Breast epithelium (tissue), 4 donors: ENCODE data around the gene KRTAP5-5. TPM values are rescaled to one million over a fixed set of nuclear protein-coding genes. Genes with fewer than 3 reads are reported as not detected.

ENCODE experiments used
- DNase-seq, 2 donors: peaks; one replicate each; pipeline ENCODE4 v3.0.0-alpha.2; 2019; ENCODE audit warnings: low spot score in 2 of 2
- H3K27ac ChIP-seq, 2 donors: fragments of 200-600 bp; sonication (generic) in 1 of 2; one replicate each; pipeline ENCODE4 v1.5.1; 2016 to 2019; ENCODE audit warnings: mild to moderate bottlenecking in 1 of 2
- H3K27me3 ChIP-seq, 2 donors: fragments of 200-600 bp; sonication (generic) in 1 of 2; one replicate each; pipeline versions ENCODE4 v1.5.1 to v1.6.0; 2017 to 2019; ENCODE audit warnings: control low read depth in 1 of 2, mild to moderate bottlenecking in 1 of 2
- H3K36me3 ChIP-seq: fragments of 200-600 bp; one replicate; pipeline ENCODE4 v1.5.1; 2019
- H3K4me1 ChIP-seq, 2 donors: fragments of 200-600 bp; sonication (generic); one replicate each; pipeline ENCODE4 v1.5.1; 2016 to 2019; ENCODE audit warnings: control low read depth in 1 of 2
- H3K4me3 ChIP-seq, 3 donors: fragments of 200-600 bp; sonication (generic); 1 replicate in 2 of 3; 2 replicates in 1 of 3; pipeline ENCODE4 v1.5.1; 2016 to 2019; ENCODE audit warnings: mild to moderate bottlenecking in 3 of 3, moderate library complexity in 2 of 3
- H3K9me3 ChIP-seq, 2 donors: fragments of 200-600 bp; sonication (generic) in 1 of 2; one replicate each; pipeline ENCODE4 v1.5.1; 2016 to 2019; ENCODE audit warnings: control low read depth in 1 of 2
- POLR2A ChIP-seq: fragments of 450-650 bp; IDR thresholded peaks from one replicate; pipeline ENCODE4 v1.6.1; 2016; ENCODE audit warnings: antibody characterized with exemption, mild to moderate bottlenecking, moderate library complexity
- POLR2AphosphoS5 ChIP-seq, 3 donors: sonication (generic); formaldehyde crosslinking; IDR thresholded peaks; one replicate each; pipeline ENCODE4 v1.6.1; 2017; ENCODE audit warnings: antibody characterized with exemption in 3 of 3
- intact Hi-C: fragments of 100-400 bp; cut with DNase I; formaldehyde crosslinking; loops from one replicate; pipeline ENCODE4 v1.15.1; 2023; ENCODE audit warnings: low total_unique reads
- total RNA-seq, 3 donors: library from RNA; depleted of rRNA; stranded (reverse); fragments of >200 nt; gene quantifications; one replicate each; pipeline ENCODE4 v1.1.0, GENCODE V29; 2016
- TF ChIP-seq, protein P1 (sequence below), 3 donors: fragments of 450-650 bp; IDR thresholded peaks; one replicate each; pipeline ENCODE4 v1.5.1; 2016 to 2017; ENCODE audit warnings: antibody characterized with exemption in 3 of 3, mild to moderate bottlenecking in 3 of 3, moderate library complexity in 3 of 3

KRTAP5-5 gene
- total RNA-seq, 3 donors from 2014 or later: not detected

DNA sequence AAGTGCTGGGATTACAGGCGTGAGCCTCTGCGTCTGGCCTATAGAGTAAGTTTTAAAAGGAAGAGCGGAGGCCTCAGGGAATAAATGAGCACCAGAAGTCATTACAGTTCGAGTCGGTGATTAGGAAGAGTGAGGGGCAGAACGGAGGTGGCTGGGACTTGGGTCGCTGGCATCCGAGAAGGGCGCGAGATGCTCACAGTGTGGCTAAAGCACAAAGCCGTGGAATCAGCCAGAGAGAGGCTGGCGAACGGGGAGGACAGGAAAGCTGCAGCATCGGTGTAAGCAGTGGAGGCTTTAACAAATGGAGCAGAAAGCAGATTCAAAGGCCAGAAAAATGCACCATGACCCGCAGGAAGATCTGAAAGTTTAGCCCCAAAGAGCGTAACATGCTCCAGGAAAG lies 5.0 kb upstream of the KRTAP5-5 start:
- no peaks in the 10 kb centered on the region for H3K9me3 ChIP-seq
- no peaks in the 10 kb centered on the region for H3K4me1 ChIP-seq
- peaks cover 0 to 11% of the 10 kb centered on the region in 2 donors for H3K27me3 ChIP-seq
- DNase-seq: no peak
- no peak overlapping the region for H3K27ac ChIP-seq
- H3K36me3 ChIP-seq: no peaks in the 10 kb centered on the region
- no peak overlapping the region for H3K4me3 ChIP-seq
- intact Hi-C loops: no loop called here
- TF ChIP-seq POLR2A (no peak), POLR2AphosphoS5 (IDR thresholded peaks at IDR 0.05) (no peak)
- TF ChIP-seq, protein P1, sequence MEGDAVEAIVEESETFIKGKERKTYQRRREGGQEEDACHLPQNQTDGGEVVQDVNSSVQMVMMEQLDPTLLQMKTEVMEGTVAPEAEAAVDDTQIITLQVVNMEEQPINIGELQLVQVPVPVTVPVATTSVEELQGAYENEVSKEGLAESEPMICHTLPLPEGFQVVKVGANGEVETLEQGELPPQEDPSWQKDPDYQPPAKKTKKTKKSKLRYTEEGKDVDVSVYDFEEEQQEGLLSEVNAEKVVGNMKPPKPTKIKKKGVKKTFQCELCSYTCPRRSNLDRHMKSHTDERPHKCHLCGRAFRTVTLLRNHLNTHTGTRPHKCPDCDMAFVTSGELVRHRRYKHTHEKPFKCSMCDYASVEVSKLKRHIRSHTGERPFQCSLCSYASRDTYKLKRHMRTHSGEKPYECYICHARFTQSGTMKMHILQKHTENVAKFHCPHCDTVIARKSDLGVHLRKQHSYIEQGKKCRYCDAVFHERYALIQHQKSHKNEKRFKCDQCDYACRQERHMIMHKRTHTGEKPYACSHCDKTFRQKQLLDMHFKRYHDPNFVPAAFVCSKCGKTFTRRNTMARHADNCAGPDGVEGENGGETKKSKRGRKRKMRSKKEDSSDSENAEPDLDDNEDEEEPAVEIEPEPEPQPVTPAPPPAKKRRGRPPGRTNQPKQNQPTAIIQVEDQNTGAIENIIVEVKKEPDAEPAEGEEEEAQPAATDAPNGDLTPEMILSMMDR (IDR thresholded peaks at IDR 0.05): no peak

DNA sequence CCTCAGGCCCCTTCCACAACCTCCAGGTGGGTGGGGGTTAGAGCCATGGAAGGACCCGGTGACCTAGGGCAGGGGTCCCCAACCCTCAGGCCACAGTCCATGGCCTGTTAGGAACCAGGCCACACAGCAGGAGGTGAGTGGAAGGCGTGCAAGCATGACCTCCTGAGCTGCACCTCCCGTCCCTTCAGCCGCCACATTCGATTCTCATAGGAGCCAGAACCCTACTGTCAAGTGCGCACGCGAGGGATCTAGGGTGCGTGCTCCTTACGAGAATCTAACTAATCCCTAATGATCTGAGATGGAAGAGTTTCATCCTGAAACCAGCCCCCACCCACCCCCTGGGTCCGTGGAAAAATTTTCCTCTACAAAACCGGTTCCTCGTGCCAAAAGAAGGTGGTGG lies 4.0 kb upstream of the KRTAP5-5 start:
- H3K36me3 ChIP-seq: no peaks in the 10 kb centered on the region
- TF ChIP-seq, protein P1 (IDR thresholded peaks at IDR 0.05): no peak
- TF ChIP-seq POLR2A (no peak), POLR2AphosphoS5 (IDR thresholded peaks at IDR 0.05) (no peak)
- no peak overlapping the region for H3K4me3 ChIP-seq
- no peaks in the 10 kb centered on the region for H3K4me1 ChIP-seq
- peaks cover 0 to 14% of the 10 kb centered on the region in 2 donors for H3K27me3 ChIP-seq
- intact Hi-C loops: no loop called here
- no peak for DNase-seq
- no peak overlapping the region for H3K27ac ChIP-seq
- no peaks in the 10 kb centered on the region for H3K9me3 ChIP-seq

DNA sequence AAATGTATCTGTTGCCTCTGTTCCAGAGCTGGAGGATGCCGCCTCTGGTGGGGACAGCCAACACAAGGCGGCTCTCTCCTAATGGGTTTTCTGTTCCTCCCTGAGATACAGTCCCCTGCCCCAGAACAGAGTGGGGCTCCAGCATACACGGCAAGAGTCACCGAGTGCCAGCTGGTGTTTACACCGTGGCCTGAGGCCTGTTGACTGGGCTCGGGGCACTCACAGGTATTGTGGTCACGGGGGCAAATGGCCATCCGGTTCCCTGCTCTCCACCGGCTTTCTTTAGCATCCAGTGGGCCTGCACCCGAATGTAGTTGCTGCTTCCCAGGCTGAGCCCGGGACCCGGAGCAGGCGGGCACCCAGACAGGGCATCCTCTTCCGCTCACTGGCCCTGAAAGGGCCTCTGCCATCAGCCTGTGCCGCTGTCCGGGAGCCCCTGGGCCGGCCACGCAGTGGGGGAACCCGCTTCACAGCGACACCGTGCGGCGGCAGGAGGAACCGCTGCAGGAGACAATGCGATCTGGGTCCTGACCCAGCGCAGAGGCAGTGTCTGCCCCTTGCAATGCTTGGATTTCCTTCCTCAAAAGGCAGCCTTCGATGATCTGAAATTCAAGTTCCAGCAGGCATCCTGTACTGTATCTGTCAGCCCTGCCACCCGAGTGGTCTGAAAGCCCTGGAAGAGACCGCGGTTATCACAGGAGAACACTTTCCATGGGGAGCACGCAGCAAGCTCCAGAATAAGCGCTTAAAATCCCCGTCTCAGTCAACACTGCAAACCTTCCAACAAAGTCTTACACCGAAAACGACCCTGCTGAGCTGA lies 859 bp upstream of the KRTAP5-5 start:
- no peaks in the 10 kb centered on the region for H3K36me3 ChIP-seq
- no peak for TF ChIP-seq POLR2A
- TF ChIP-seq POLR2AphosphoS5 (IDR thresholded peaks at IDR 0.05): no peak
- TF ChIP-seq, protein P1 (IDR thresholded peaks at IDR 0.05): peak; percentile 51 to 63 (median 54)
- DNase-seq: no peak
- H3K9me3 ChIP-seq: no peaks in the 10 kb centered on the region
- no peak overlapping the region for H3K4me3 ChIP-seq
- H3K27me3 ChIP-seq: peaks cover 0 to 36% of the 10 kb centered on the region in 2 donors
- intact Hi-C loops: no loop called here
- no peaks in the 10 kb centered on the region for H3K4me1 ChIP-seq
- H3K27ac ChIP-seq: no peak overlapping the region

DNA sequence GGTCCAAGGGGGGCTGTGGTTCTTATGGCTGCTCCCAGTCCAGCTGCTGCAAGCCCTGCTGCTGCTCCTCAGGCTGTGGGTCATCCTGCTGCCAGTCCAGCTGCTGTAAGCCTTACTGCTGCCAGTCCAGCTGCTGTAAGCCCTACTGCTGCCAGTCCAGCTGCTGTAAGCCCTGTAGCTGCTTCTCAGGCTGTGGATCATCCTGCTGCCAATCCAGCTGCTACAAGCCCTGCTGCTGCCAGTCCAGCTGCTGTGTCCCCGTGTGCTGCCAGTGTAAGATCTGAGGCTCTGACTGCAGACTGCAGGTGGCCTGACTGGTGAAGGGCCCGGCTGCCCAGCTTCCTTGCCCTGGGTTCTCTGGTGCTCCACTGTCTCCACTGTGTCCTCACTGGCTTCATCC lies 696 bp downstream of the KRTAP5-5 start:
- no peak for DNase-seq
- Histone ChIP-seq H3K4me3 (no peak overlapping the region), H3K27me3 (peaks cover 0 to 41% of the 10 kb centered on the region in 2 donors), H3K4me1 (no peaks in the 10 kb centered on the region), H3K27ac (no peak overlapping the region), H3K36me3 (no peaks in the 10 kb centered on the region), H3K9me3 (no peaks in the 10 kb centered on the region)
- TF ChIP-seq POLR2AphosphoS5 (IDR thresholded peaks at IDR 0.05) (no peak), POLR2A (no peak)
- TF ChIP-seq, protein P1 (IDR thresholded peaks at IDR 0.05): no peak
- intact Hi-C loops: no loop called here

DNA sequence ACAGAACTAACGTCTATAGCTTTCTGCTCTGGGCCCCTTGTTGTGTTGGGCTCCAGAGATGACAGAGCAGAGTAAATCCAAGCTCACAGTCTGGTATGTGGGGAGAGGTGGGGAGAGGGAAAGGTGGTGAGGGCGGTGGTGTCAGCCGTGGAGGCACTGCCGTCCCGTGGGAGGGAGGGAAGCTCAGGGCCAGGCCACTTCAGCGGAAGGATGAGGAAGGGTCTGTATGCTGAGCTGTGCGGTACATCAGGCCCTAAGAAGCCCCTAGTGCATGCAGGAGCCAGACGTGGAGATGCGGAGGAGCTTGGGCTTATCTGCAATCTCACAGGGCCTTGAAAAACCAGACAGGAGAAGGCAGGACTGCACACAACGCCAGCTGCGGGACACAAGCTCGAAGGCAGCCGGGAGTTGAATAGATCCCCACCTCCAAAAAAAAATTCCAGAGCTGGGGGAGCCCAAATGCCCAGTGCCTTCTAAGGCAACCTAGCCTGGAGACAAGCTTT lies 1.5 kb downstream of the KRTAP5-5 start:
- no peaks in the 10 kb centered on the region for H3K4me1 ChIP-seq
- H3K4me3 ChIP-seq: no peak overlapping the region
- H3K27ac ChIP-seq: no peak overlapping the region
- no peak for DNase-seq
- no peaks in the 10 kb centered on the region for H3K9me3 ChIP-seq
- H3K36me3 ChIP-seq: no peaks in the 10 kb centered on the region
- intact Hi-C loops: no loop called here
- H3K27me3 ChIP-seq: peaks cover 0 to 41% of the 10 kb centered on the region in 2 donors
- TF ChIP-seq POLR2A: no peak
- TF ChIP-seq, protein P1 (IDR thresholded peaks at IDR 0.05): no peak
- TF ChIP-seq POLR2AphosphoS5 (IDR thresholded peaks at IDR 0.05): no peak
